Activated CD4-positive, alpha-beta T cell treated with anti-CD3 and anti-CD28 coated beads, Interleukin-2, Interleukin-6, amounts not matched to agents 100 ng/mL and 50 ng/mL, durations not matched to agents 16 hours and 8 hours (primary cell): Measurements from ENCODE around the gene MEIOSIN.

ENCODE experiments used
- DNase-seq: peaks from one replicate; pipeline ENCODE4 v3.0.0-alpha.2; 2020

The MEIOSIN gene

GRCh38 chr19:45765702-45766295 lies 32.6 kb downstream of the MEIOSIN start:
- DNase-seq: no peak

- no peak for DNase-seq
These were observed 33.1 kb downstream of the MEIOSIN start for GRCh38 chr19:45766296-45766868.

GRCh38 chr19:45766869-45767346 lies 33.7 kb downstream of the MEIOSIN start:
- no peak for DNase-seq

- DNase-seq: no peak
These were observed 34.2 kb downstream of the MEIOSIN start for GRCh38 chr19:45767410-45767880.

DNA sequence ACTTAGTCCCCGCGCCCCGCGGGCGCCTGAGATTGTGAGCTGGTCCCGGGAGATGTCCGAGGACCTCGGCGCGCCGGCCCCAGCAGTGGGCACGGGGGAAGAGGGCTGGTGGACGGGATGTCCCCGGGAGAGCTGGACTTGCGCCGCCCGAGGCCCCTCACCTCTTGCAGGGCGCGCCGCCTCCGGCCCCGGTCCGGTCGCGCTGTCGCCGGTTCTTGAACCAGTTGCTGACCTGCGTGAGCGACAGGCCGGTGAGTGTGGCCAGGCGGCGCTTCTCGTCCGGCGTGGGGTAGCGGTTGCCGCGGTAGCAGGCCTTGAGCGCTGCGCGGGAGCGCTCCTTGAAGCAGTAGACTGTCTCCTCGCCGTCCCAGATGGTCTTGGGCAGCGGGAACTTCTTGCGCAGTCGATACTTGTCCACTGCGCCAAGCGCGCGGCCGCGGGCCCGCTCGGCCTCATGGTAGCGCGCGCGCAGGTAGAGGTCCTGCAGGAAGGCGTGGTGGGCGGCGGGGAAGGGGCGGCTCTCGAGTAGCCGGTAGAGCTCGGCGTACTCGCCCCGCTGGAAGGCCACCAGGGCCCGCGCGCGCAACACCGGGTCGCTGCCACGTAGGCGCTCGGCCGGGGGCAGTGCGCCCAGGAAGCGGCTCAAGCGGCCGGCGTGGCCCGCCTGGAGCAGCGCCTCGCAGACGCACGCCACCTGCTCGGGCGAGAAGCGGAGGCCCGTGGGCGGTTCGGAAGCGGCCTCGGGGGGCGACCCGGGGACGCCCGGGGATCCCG lies 34.8 kb downstream of the MEIOSIN start:
- no peak for DNase-seq

DNA sequence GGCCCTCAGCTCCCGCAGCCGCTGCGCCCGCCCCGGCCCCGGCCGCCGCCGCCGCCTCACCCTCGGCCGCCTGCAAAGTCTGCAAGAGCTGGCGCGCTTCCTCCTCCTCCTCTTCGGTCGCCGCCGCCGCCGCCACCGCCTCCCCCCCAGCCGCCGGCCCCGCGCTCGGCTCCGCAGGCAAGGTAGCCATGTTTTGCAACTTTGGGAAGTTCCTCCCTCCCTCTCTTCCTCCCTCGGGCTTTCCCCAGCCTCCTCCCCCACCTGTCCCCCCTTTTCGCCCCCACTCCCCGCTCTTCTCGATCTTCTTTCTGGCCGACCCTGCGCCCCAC lies 35.4 kb downstream of the MEIOSIN start:
- DNase-seq: peak; percentile 44

- DNase-seq: peak; percentile 98
These were observed 35.9 kb downstream of the MEIOSIN start, which contains the start of gene SIX5 for GRCh38 chr19:45768984-45769782. SIX5 (minus strand) TSS chr19:45769252; CDS start chr19:45768844, 408 bp downstream.

- DNase-seq: no peak
These were observed 36.6 kb downstream of the MEIOSIN start for GRCh38 chr19:45769821-45770191.

DNA sequence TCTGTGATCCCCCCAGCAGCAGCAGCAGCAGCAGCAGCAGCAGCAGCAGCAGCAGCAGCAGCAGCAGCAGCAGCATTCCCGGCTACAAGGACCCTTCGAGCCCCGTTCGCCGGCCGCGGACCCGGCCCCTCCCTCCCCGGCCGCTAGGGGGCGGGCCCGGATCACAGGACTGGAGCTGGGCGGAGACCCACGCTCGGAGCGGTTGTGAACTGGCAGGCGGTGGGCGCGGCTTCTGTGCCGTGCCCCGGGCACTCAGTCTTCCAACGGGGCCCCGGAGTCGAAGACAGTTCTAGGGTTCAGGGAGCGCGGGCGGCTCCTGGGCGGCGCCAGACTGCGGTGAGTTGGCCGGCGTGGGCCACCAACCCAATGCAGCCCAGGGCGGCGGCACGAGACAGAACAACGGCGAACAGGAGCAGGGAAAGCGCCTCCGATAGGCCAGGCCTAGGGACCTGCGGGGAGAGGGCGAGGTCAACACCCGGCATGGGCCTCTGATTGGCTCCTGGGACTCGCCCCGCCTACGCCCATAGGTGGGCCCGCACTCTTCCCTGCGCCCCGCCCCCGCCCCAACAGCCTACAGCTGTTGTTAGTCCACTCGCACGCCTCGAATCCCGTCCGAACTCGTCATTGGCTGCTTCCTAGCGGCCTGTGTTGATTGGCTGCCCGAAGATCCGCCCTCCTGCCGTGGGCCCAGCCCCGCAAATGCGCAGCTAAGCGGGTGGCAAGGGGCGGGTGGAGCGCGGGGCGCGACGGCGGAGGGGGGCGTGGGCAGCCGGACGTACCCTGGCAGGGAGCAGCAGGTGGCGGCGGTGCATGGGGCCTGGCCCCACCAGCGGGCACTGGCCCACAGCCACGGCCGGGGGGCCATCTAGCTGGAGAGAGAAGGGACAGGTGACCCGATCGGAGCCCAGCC lies 37.2 kb downstream of the MEIOSIN start:
- DNase-seq: peak; percentile 94

DNA sequence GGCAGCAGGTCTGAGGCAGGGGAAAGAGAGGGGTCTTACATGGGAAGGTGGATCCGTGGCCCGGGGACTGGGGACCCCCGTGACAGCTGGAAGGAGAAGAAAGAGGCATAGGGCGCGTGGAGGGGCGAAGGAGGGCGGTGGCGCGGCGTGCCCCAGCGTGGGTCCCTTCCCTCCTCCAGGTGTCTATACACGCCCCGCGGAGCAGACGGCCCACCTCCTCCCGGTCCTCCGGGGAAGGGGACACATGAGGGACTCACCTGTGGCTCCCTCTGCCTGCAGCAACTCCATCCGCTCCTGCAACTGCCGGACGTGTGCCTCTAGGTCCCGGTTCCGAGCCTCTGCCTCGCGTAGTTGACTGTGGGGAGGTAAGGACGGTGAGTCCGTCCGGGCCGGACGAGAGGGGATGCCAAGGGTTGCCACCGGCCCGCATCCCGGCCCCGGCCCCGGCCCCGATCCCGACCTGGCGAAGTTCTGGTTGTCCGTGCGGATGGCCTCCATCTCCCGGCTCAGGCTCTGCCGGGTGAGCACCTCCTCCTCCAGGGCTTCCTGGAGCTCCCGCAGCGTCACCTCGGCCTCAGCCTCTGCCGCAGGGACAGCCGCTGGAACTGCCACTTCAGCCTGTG lies 38.2 kb downstream of the MEIOSIN start:
- no peak for DNase-seq

- DNase-seq: no peak
These were observed 39.0 kb downstream of the MEIOSIN start for GRCh38 chr19:45772130-45772840.

- DNase-seq: no peak
These were observed 39.7 kb downstream of the MEIOSIN start for GRCh38 chr19:45772912-45773311.

DNA sequence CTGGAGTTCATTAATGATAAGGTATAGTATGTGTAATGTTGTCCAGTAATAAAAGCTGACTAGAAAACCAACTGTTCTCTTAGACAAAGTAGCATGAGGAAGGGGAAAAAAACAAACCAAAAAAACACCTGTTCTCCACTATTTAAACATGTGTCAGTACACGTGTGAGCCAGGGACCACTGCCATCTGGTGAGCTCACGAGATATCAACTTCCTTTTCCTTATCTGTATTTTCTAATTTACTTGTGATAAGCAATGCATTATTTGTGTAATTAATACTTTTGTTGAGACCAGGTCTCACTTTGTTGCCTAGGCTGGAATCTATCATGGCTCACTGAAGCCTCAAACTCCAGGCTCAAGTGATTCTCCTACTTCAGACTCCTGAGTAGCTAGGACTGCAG lies 40.1 kb downstream of the MEIOSIN start:
- DNase-seq: no peak

- no peak for DNase-seq
These were observed 41.5 kb downstream of the MEIOSIN start for GRCh38 chr19:45774765-45775164.

DNA sequence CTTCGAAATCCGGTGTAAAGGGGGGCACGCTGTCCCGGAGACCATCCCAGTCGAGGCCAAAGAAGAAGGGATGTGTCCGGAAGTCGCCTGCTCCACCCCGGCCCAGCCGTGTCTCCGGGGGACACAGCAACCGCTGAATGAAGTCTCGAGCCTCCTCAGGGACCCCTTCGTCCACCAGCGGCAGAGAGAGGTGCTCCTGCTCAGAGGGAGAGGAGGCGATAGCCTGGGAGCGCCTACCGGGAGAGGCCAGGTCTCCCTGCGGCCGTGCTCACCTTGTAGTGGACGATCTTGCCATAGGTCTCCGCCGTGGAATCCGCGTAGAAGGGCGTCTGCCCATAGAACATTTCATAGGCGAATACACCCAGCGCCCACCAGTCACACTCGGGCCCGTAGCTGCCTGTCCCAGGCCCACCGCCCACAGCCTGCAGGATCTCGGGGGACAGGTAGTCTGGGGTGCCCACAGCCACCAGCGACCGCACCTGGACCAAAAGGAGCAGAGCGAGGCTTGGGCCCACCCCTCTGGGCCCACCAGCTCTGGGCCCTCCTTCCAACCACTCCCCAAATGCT lies 44.2 kb downstream of the MEIOSIN start:
- no peak for DNase-seq

DNA sequence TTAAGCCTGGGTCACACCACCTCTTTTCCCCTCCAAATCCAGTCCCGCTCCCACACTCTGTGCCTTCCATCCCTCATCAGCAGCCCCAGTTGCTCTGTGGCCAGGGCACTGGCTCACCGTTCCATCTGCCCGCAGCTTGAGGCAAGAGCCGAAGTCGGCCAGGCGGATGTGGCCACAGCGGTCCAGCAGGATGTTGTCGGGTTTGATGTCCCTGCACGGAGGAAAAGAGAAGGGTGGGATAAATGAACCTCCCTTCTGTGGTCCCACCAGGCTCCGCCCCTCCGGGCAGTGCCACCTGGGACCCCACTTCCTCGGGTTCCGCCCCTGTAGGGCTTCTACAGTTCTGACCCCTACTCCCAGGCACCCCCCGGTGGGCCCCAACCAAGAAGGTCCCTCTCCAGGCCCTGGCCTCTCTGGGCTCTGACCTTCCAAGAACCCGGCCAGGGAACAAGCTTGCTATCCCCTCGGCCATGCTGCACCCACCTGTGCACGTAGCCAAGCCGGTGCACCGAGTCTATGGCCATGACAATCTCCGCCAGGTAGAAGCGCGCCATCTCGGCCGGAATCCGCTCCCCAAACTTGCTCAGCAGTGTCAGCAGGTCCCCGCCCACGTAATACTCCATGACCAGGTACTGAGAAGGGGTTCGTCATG lies 44.9 kb downstream of the MEIOSIN start:
- no peak for DNase-seq

- peak; percentile 96 for DNase-seq
These were observed 46.2 kb downstream of the MEIOSIN start for GRCh38 chr19:45779231-45780145.

DNA sequence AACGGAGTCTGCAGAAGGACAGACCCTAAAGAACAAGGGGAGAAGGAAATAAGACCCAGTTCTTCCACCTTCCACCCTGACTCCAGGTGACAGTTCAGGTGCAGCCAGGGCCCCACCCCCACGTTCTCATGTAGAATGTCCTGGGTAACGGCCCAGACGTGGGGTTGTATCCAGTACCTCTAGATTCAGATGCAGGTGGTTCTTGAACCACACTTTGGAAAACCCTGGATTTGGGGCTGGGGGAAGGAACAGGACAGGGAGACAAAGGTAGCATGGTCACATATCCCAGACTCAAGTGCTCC lies 46.9 kb downstream of the MEIOSIN start:
- no peak for DNase-seq
